ENCODE results near the gene PDE6A. TPM values are rescaled to one million over a fixed set of nuclear protein-coding genes. Genes with fewer than 3 reads are reported as not detected.

PDE6A gene
- total RNA-seq, result 0.05 TPM
- long read RNA-seq, partial matches to known transcripts, result 0 of 1 reads
- long read RNA-seq, other reads (novel, unspliced or antisense), result 1 of 1 reads

GRCh38 chr5:149944666-149945065 is at the start of gene PDE6A:
PDE6A (minus strand) TSS chr5:149944793; CDS start chr5:149944673, 120 bp downstream.
- DNase-seq (no peak), ATAC-seq (no peak)
- intact Hi-C loops (cut with micrococcal nuclease), result no loop called here

DNA sequence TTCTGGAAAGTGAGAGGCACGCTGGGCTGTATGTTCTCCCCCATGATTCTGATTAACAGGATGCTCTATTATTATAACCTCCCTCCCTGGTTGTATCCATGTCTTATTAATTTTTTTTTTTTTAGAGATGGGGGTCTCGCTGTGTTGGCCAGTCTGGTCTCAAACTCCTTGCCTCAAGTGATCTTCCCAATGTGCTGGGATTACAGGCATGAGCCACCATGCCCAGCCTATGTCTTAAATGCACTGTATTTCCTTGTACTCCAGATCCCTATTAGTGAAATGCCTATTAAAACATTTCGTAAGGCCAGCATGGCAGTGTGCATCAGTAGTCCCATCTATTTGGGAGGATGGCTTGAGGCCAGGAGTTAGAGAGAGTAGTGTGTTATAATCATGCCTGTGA is 48.9 kb upstream of the PDE6A start:
- ATAC-seq, result no peak

DNA sequence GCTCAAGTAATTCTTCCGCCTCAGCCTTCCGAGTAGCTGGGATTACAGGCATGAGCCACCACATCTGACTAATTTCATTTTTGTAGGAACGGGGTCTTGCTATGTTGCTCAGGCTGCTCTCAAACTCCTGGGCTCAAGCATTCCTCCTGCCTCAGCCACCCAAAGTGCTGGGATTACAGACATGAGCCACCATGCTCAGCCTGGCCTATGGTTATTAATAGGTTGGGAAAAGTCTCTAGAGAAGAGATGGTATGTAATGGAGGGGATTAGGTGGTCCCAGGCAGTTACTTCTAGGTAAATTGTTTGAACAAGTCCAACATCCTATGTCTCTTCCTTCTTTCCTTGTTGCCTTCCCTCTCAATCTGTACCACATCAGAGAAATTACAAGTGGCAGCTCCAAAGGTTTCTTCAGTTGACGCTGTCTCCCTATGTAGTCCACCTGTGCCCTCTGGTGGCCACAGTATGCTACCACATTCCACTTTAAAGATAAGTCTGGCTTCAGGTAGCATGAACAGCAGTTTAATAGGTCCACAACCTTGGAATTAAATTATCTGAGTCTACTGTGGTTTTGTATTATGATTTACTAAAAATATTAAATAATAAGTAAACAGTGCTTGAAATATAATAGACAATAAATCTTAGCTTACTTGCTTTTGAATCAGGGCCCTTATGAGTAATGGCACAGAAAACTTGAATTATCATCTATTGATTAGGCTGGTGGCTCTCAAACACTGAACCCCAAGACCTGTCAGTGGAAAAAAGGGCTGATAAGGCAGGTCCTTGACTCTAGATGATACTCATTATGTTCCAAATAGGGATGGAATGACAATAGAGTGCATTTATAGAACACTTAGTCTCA is 46.2 kb upstream of the PDE6A start:
- intact Hi-C loops (cut with micrococcal nuclease), result no loop called here
- peak; percentile 84 for ATAC-seq
- peak; percentile 63 for DNase-seq

More for the DNA sequence above, 48.9 kb upstream of the PDE6A start:
- intact Hi-C loops (cut with micrococcal nuclease), result loop anchor here (2.0 kb wide), 1 partner anchor 357 kb away; no protein-coding TSS in a partner anchor
- DNase-seq, result no peak

- no peak for ATAC-seq
- DNase-seq, result no peak
- intact Hi-C loops (cut with micrococcal nuclease), result loop anchor here (10.0 kb wide), 1 partner anchor 153 kb away; no protein-coding TSS in a partner anchor
Observed at GRCh38 chr5:149988126-149988525, 43.5 kb upstream of the PDE6A start.

DNA sequence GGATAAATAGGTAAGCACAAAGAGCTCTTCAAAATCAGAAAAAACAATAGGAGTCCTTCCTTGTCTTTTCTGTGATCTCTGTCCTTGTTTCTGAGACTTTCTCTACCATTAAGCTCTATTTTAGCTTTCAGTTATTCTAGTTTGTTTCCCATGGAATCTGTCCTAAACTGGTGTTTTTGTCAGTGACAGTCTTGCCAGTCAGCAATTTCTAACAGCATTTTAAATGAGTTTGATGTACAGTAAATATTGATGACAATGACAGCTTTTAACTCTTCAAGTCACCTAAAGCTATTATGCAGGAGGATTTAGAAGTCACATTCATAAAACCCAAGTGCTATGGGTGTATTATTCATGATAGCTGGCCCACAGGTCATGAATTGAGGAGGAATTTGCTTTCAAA is 37.9 kb upstream of the PDE6A start:
- DNase-seq (no peak), ATAC-seq (no peak)
- intact Hi-C loops (cut with micrococcal nuclease), result loop anchor here (10.0 kb wide), 1 partner anchor 148 kb away; no protein-coding TSS in a partner anchor

DNA sequence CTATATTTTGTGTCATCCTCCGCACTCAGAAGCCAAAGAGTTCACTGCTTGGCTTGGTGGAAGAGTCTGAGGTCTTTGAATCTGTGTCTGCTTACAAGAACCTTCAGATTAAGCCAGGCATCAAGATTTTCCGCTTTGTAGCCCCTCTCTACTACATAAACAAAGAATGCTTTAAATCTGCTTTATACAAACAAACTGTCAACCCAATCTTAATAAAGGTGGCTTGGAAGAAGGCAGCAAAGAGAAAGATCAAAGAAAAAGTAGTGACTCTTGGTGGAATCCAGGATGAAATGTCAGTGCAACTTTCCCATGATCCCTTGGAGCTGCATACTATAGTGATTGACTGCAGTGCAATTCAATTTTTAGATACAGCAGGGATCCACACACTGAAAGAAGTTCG is 36.6 kb upstream of the PDE6A start:
- no peak for DNase-seq
- intact Hi-C loops (cut with micrococcal nuclease), result loop anchor here (10.0 kb wide), 1 partner anchor 146 kb away; no protein-coding TSS in a partner anchor
- ATAC-seq, result no peak

DNA sequence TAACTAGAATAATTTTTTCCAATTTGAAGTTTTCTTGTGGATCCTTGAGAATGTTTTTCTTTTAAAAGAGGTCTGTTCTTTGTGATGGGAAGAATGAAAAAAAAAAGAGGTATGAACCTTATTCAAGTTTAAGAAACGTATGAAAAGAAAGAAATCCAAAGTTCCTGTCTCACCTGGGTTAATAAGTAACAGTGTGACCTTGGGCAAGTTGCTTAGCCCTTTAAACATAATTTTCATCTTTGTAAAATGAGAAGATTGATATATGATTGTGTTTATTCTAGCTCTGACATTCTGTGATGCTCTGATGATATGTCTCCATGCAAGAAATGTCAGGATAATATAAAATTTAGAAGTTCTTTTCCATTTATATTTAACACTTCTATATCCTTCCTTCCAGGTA is 35.3 kb upstream of the PDE6A start:
- ATAC-seq (no peak), DNase-seq (no peak)
- intact Hi-C loops (cut with micrococcal nuclease), result loop anchor here (10.0 kb wide), 1 partner anchor 145 kb away; no protein-coding TSS in a partner anchor

GRCh38 chr5:149975409-149975808 is 30.8 kb upstream of the PDE6A start:
- intact Hi-C loops (cut with micrococcal nuclease), result no loop called here
- DNase-seq (no peak), ATAC-seq (no peak)

GRCh38 chr5:149969181-149969930 is 24.8 kb upstream of the PDE6A start:
- intact Hi-C loops (cut with micrococcal nuclease), result no loop called here
- ATAC-seq, result no peak
- no peak for DNase-seq

DNA sequence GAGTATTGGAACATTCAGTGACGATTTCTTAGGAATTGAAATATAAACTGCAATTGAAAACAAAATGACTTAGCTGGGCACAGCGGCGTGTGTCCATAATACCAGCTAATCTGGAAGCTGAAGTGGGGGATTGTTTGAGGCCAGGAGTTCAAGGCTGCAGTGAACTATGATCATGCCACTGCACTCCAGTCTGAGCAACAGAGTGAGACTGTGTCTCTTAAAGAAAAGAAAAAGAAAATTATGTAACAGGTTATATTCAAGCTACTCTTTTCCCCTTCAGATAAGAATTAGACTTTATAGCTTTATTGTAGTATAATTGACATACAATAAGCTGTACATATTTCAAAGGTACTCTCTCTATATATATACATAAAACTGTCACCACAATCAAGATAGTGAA is 22.4 kb upstream of the PDE6A start:
- intact Hi-C loops (cut with micrococcal nuclease), result no loop called here
- ATAC-seq (no peak), DNase-seq (no peak)

DNA sequence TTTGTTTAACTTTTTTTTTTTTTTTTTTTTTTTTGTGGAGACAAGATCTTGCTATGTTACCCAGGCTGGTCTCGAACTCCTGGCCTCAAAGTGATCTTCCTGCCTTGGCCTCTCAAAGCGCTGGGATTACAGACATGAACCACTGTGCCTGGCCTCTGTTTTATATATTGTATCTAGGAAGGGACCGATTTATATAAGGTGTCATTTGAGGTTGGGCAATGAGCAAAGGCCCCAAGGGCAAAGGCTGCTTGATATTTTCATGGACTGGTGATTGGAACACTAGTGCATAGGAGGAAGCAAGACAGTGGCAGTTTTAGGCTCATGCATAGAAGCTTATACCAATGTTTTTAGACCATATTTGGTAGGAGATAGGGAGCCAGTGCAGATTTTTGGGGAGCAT is 19.1 kb upstream of the PDE6A start:
- no peak for DNase-seq
- intact Hi-C loops (cut with micrococcal nuclease), result no loop called here
- ATAC-seq, result no peak

GRCh38 chr5:149962601-149963300 is 18.2 kb upstream of the PDE6A start:
- ATAC-seq (no peak), DNase-seq (no peak)
- intact Hi-C loops (cut with micrococcal nuclease), result no loop called here

GRCh38 chr5:149961957-149962409 is 17.4 kb upstream of the PDE6A start:
- no peak for ATAC-seq
- intact Hi-C loops (cut with micrococcal nuclease), result no loop called here
- DNase-seq, result no peak

- ATAC-seq, result no peak
- intact Hi-C loops (cut with micrococcal nuclease), result no loop called here
- no peak for DNase-seq
Observed at GRCh38 chr5:149961186-149961685, 16.6 kb upstream of the PDE6A start.

- DNase-seq (peak; percentile 98), ATAC-seq (peak; percentile 100)
- intact Hi-C loops (cut with micrococcal nuclease), result no loop called here
Observed at GRCh38 chr5:149960272-149961185, 15.9 kb upstream of the PDE6A start, which contains the start of gene SLC26A2. SLC26A2 (plus strand) TSS chr5:149960758; CDS start chr5:149977653, 16,895 bp downstream.

- DNase-seq (no peak), ATAC-seq (peak; percentile 1)
- intact Hi-C loops (cut with micrococcal nuclease), result no loop called here
Observed at GRCh38 chr5:149959406-149960236, 15.0 kb upstream of the PDE6A start.

DNA sequence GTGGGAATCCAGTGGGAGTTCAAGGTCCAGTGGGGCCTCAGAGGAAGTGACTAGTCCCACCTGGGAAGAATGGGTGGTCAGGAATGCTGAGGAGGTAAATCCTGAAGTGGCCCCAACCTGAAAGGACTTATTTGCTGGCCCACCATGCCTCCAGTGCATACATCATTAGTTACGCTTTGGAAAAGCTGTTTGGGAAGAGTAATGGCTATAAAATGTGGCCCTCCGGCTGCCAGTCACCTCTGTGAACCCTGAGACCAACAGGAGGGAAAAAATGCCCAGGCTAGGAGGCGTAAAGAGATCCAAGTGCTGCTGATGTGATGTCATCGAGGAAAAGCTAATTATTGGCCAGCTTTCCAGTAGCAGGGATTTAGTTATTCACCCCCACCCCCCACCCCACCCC is 13.3 kb upstream of the PDE6A start:
- ATAC-seq (no peak), DNase-seq (no peak)
- intact Hi-C loops (cut with micrococcal nuclease), result no loop called here

Data from left ventricle myocardium superior (tissue), 1 donor.